HG03066 (cell line): ENCODE measurements around the gene UBE3C.
A peak's percentile ranks its signal among the peaks of the same experiment; 100 is the strongest.
"Not testable (repeated sequence)": the region's sequence is repeated elsewhere in the genome, so short reads cannot be mapped to it uniquely, and the experiment has no call there.

ENCODE experiments used
- ATAC-seq: cut with Tn5 transposase; IDR thresholded peaks from one replicate; pipeline ENCODE4 v1.9.1; 2021; ENCODE audit warnings: low read depth; ENCODE audit not compliant: unreplicated experiment

UBE3C gene

DNA sequence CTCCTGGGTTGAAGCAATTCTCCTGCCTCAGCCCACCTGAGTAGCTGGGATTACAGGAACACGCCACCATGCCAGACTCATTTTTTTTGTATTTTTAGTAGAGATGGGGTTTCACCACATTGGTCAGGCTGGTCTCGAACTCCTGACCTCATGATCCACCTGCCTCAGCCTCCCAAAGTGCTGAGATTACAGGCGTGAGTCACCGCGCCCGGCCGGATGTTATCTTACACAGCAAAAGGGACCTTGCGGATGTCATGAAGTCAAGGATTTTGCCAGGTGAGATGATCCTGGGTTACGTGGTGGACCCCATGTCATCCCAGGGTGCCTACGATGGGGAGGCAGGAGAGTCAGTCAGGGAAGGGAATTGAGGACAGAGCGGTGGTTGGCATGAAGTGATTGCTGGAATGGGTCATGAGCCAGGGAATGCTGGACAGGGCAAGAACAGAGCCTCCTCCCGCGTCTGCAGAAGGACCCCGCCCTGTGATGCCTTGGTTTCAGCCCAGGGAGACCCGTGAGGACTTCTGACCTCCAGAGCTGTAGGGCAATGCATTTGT, 8.7 kb upstream of the UBE3C start:
- no peak for ATAC-seq

DNA sequence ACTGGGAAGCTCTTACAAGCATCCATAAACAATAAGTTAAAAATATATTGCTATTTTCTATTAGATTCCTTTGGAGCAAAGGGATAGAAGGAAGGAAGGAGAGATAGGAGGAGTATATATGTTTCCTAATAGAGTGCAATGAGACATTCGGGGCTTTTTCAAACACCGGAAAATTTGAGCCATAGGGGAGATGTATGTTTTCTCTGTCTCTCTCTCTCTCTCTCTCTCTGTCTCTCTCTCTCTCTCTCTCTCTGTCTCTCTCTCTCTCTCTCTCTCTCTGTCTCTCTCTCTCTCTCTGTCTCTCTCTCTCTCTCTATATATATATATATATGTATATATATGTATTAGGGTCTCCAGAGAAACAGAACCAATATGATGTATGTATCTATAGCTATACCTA, 7.9 kb upstream of the UBE3C start:
- ATAC-seq: not testable (repeated sequence)

DNA sequence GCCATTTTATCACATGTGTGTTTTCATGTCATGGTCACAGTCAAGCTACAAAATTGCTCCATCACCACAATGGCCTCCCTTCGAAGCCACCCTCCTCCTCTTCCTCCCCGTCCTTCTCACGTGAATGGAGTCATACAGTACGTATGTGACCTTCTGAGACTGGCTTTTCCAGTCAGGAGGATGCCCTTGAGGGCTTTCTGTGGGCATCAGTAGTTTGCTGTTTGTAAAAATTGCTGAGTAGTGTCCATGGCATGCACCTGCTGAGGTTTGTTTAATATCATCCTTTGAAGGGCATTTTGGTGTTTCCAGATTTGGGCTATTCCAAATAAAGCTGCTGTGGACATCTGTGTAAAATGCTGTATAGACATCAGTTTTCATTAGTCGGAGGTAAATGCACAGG, 5.9 kb upstream of the UBE3C start:
- no peak for ATAC-seq

DNA sequence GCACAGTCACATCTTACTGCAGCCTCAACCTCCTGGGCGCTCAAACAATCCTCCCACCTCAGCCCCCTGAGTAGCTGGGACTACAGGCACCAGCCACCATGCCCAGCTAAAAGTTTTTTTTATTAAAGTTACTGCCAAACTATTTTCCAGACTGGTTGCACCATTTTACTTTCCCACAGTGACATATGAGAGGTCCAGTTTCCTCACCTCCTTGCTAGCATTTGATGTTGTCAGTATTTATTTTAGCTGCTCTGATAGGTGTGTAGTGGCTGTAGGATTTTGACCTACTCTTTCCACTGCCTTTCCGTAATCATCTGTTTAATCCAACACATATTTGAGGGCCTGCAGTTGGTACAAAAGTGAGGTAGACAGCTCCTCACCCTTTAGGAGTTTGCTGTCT, 5.4 kb upstream of the UBE3C start:
- no peak for ATAC-seq

DNA sequence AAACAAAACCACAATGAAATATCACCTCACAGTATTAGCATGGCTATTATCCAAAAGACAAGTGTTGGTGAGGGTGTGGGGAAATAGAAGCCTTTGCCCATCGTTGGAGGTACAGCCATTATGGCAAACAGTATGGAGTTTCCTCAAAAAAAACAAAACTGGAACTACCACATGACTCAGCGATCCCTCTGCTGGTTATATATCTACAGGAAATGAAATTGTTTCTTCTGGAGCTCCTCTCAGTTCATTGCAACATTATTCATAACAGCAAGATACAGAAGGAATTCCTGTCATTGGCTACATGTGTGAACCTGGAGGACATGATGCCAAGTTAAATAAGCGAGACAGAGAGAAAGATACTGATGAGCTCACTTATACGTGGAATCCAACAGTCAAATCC, 2.4 kb upstream of the UBE3C start:
- ATAC-seq: no peak

DNA sequence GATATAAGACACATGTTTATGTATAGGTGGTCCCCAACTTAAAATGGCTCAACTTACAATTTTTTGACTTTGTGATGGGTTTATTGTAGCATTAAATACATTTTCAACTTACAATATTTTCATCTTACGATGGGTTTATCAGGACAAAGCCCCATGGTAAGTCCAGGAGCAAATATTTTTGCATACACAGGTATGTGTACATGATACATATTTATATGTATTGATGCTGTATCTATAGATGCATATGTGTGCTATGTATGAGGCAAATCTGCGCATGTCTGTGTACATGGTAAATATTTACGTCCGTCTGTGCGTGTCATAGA, 664 bp upstream of the UBE3C start:
- no peak for ATAC-seq

DNA sequence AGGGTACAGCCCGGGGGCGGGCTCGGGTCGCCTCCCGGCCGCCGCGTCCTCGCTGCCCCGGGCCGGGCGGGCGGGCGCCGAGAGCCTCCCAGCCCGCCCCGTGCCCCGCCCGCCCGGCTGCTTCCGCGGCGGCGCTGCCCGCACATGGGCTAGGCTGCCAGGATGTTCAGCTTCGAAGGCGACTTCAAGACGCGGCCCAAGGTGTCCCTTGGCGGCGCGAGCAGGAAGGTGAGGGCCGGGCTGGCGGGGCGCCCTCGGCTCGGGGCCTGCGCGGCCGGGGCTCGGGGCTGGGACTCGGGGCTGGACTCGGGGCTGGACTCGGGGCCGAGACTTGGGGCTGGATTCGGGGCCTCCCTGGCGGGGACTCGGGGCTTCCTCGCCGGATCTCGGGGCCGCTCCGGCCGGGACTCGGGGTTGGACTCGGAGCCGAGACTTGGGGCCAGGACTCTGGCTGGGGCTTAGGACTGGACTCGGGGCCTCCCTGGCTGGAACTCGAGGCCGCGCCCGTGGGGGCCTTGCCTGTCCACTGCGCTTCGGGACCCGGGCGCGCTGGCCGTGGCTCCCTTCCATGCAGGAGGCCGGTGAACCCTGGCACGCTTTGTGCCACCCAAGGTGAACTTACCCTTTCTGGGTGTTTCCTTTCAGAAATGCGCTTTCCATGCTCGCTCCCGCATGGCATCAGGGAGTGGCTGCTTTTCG, 534 bp downstream of the UBE3C start:
- ATAC-seq: peak; percentile 51

DNA sequence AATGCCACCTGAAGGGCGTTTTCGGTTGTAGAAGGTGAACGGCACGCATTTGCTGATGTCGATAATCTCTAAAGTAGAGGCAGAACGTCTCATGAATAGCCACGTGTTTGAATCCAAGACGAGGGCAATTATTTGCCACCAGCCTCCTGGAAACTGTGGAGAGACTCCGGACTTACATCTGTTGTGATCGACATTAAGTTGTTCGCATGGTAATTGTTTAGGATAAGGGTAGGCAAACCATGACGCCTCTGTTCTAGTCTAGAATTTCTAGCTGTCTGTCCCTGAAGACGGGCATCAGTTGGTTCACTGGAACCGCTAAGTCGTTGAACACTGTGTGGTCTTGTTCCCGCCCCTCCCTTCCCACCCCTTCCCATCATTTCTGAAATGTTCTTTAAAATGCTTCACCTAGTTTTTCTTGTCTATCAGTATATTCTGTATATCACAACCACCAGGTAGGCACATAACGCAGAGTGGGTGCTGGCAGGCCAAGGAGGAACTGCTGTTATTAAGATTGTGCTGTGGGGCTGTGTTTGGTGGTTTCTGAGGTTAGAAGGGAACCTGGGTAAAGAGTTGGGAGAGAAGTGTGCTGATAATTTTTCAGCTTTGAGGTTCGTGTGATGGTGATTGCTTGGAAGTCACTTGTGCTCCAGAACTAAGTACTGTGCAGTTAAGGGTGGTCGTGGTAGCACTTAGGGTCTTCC, 1.2 kb downstream of the UBE3C start:
- ATAC-seq: no peak

DNA sequence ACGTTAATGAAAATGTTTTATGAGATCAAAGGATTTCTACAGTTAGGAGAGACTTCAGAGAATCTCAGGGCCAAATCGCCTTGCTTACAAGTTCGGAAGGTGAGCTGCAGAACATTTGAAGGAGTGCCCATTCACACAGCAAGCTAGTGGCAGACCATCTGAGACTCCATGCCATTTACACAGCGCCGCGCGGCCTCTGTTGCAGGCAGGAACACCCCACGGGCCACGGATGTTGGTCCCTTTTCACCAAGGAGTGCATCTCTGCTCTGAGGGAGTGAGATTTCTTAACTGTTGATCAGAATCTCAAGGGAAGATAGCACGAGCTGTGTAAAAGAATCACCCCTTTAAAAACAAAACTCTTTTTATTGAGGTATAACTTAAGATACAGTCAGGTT, 1.8 kb downstream of the UBE3C start:
- ATAC-seq: no peak

DNA sequence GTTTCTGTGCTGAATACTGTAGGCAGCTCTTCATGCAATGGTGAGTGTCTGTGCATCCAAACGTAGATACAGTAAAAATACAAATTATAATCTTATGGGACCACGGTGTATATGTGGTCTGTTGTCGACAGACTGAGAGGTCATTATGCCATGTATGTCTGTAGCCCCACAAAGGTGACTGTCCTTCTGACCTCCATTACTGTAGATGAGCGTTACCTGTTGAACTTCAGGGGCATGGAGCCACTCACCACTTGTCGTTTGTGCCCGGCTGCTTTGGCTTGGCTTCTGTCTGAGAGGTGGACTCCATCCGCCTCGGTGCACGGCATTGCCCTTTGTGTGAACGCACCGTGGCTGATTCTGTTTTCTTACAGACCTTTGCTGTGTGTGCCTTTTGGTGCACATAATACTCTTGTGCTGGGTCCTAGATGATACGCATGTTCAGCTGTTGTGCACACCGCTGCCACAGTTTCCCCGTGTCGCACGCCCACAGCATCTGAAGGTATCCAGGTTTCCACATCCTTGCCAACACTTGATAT, 2.9 kb downstream of the UBE3C start:
- ATAC-seq: no peak

DNA sequence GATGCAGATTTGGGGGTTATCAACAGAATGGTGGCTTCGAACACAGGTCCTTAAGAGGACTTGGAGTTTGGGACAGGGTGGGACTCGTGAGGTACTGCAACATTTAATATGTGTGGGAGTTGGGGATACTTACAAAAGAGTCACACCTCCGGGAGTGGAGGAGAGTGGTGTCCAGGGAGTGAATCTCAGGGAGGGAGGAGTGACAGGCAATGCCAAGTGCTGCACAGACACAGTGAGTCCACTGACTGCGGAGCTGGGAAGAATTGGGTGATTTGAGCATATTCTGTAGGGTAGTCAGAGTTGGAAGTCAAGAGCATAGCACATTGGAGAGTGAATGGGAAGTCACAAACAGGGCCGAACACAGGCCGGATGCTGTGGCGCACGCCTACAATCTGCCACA, 5.1 kb downstream of the UBE3C start:
- no peak for ATAC-seq

DNA sequence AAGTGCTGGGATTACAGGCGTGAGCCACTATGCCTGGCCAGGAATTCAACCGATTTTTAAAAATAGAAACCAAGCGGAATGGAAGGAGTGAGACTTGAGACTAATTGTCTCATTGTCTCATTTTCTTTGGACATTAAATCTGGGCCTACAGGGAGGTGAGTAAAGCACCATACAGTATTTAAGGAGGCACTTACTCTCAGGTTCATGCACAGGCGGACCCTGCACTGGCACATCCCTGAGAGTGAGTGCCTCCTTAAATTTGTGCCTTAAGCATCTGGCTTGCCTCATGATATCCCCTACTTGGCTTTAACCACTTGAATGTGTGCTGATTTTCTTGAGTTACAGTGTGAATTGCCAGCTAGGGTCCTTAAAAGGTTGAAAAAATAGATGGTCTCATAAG, 10.6 kb downstream of the UBE3C start:
- no peak for ATAC-seq

DNA sequence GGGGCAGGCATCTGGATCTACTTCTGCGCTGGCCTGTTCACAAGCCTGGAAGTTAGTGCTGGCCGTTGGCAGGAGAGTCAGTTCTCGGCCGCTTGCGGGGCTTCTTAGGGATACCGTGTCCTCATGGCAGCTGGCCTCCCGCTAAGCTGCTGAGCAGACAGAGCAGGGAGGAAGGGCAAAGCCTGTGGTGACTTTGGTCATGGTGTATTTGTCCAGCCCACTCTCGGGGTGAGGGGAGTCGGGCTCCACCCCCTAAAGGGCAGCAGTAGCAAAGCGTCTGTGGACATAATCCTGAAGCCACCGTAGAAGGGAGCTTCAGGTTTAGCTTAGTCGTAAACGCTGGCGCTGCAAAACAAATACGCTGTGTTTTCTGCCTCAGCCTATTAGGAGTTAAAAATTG, 12.2 kb downstream of the UBE3C start:
- no peak for ATAC-seq

DNA sequence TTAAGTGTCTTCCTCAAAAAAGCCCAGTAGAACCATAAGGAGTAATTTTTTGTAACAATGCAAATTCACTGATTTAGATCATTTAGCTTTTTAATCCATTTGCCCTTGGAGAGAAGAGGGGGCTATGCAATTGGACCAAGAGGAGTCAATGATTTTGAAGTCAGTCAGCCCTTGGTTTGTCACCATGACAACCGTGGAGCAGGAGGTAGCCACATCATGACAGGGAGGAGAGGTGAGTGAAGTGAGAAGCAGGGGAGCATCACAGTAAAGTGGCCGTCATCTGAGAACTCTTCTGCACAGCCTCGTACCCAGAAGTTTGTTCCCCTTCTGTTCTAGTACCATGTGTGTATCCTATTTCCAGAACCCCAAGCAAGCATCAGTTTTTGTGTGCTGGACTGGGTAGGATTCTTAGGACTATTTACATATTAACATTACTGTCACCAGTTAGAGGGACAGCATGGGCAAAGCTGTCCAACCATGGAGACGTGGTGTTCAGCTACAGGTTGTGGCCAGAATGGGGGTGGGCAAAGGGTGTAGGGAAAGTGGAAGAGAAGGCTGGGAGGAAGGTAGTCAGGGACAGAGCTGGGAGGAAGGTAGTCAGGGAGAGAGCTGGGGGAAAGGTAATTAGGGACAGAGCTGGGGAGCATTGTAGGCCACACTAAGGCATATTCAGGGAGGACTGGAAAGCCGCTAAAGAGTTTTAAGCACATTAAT, 13.1 kb downstream of the UBE3C start:
- ATAC-seq: no peak

DNA sequence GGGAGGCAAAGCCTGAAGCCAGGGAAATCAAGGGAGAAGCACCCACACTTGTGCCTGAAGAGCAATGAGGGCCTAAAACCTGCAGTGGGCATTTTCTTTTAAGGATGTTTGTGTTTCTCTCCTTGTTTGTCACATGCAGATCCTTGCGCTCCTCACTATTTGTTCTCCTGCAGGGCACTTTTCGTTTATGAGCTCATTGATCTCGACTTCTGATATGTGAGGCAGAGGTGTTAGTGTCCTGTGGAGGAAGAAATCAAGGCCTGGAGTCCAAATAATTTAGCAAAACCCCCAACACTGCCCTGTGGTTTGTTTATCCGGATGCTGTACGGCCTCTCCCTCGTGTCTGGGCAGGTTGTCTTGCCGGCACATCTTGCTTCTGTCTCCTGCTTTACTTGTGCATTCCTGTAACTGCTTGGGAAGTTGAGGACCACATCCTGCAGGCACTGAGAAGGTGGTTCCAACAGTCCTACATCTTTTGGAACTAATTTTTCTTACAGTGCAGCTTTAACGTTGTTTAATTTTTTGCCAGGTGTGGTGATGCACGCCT, 13.7 kb downstream of the UBE3C start:
- ATAC-seq: no peak

DNA sequence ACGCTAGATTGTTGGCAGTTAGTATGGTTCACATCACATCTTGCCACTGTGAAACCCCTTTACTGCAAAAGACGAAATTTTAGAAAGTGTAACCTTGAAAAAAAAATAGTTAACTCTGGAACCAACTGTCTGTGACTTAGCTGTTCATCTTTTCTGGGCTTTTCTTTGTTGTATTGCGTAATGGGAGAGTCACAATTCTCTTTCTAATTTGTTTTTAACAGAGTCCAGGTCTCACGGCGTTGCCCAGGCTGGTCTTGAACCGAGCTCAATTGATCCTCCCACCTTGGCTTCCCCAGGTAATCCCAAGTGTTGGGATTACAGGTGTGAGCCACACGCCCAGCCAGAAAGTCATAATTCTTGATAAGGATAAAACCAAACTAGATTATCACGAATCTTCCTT, 14.5 kb downstream of the UBE3C start:
- ATAC-seq: no peak

DNA sequence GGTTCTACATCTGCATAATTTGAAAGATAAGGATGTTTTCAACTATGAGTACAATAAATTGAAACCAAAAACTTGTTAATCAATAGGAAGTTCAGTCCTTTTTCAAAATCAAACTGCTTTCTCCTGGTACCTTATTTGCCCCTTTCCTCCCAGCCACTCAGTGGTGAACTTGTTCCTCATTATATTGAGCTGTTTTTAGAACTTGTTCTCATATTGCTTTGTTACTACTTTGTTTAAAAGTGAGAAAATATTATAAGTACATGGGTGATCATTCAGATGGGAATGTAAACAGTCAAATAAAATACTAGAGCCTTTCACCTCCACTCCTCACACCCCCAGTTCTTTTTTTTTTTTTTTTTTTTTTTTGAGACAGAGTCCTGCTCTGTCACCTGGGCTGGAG, 17.2 kb downstream of the UBE3C start:
- no peak for ATAC-seq

DNA sequence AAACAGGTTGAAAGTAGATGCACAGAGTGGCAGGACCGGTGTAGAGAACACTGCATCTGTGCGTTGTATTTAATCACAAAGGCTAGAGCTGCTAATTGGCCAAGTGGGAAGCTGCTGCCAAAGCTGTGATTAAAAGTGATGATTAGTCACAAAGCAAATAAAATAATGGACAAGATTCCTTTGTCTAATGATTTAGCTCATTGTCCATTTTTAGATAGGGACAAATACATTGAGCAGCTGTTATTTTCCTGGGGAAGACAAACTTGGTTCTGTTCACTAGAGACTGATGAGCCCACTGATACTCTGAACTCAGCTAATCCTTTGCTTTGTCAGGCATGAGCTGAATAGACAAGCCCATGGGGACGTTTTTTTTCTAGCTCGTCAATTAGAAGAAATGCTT, 19.7 kb downstream of the UBE3C start:
- ATAC-seq: no peak

DNA sequence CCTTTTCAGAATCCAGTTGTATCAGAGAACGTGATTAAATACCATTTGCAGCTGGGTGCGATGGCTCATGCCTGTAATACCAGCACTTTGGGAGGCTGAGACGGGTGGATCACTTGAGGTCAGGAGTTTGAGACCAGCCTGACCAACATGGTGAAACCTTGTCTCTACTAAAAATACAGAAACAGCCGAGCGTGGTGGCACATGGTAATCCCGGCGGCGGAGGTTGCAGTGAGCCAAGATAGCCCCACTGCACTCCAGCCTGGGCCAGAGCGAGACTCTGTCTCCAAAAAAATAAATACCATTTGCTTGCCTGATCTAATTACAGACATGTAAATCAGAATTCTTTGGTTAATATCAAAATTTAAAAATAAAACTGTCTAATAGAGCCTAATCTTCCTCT, 20.8 kb downstream of the UBE3C start:
- ATAC-seq: not testable (repeated sequence)

DNA sequence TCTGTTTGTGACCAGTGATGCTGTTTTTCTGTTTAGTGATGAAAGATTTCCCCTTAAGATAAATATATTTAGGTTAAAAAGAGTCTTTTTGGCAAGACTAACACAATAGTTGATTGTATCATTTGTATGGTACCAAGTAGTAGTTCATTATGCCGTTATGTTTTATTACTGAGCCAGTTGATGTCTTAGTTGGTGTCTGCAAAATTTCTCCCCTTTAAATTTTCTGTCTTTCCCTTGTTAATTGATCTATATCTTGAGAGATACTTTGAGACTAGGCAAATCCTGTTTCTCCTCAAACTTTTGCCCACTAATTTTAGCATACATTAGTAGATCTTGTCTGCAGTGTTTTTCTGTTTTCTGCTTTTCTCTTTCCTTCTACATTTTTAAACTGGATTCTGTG, 21.7 kb downstream of the UBE3C start:
- no peak for ATAC-seq

DNA sequence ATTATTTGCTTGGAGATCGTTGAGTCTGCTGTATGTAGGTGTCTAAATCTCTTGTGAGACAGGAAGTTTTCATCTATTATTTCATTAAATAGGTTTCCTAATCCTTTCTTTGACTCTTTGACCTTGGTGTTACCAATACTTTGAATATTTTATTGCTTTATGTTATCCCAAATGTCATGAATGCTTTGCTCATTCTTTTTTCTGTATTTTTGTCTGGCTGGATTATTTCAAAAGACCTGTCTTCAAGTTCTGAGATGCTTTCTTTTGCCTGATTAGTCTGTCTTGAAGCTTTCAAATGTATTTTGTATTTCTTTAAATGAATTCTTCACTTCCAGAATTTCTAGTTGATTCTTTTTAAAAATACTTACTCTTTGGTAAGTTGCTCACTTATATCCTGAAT, 27.3 kb downstream of the UBE3C start:
- ATAC-seq: no peak
